Mammary epithelial cell (primary cell): ENCODE results near the gene SLC13A1.

ENCODE experiments used
- EZH2 ChIP-seq: IDR thresholded peaks from 2 replicates; pipeline ENCODE4 v1.6.1; 2012; ENCODE audit warnings: low read length, inconsistent platforms, borderline replicate concordance
- TF ChIP-seq, protein P1 (sequence below), 2 donors: IDR thresholded peaks in 1 of 2; conservative IDR thresholded peaks in 1 of 2; 2 replicates each; pipeline ENCODE4 v1.5.1; 2011 to 2012; ENCODE audit warnings: inconsistent platforms in 2 of 2, low read length in 2 of 2, mild to moderate bottlenecking in 2 of 2, control low read depth in 1 of 2, low read depth in 1 of 2; ENCODE audit not compliant: insufficient read depth in 1 of 2; ENCODE audit errors: extremely low read depth in 1 of 2

DNA sequence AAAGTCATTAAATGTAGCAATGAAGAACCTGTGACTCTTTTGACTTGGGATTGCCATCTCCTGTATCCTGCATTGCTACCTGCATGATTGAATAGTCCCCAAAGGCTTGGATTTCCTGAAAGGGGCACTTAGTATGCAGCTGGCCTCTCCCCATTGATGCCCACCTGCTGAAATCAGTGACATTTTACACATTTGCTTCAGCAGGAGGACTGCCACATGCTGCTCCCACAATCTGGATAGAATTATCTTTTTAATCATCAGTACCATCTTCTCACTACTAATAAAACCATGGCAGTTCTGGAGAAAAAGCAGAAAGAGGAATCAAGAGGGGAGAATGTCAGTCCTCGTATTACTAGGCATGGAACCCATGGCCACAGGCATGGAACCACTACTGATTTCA is 67.8 kb downstream of the SLC13A1 start:
- TF ChIP-seq, protein P1, sequence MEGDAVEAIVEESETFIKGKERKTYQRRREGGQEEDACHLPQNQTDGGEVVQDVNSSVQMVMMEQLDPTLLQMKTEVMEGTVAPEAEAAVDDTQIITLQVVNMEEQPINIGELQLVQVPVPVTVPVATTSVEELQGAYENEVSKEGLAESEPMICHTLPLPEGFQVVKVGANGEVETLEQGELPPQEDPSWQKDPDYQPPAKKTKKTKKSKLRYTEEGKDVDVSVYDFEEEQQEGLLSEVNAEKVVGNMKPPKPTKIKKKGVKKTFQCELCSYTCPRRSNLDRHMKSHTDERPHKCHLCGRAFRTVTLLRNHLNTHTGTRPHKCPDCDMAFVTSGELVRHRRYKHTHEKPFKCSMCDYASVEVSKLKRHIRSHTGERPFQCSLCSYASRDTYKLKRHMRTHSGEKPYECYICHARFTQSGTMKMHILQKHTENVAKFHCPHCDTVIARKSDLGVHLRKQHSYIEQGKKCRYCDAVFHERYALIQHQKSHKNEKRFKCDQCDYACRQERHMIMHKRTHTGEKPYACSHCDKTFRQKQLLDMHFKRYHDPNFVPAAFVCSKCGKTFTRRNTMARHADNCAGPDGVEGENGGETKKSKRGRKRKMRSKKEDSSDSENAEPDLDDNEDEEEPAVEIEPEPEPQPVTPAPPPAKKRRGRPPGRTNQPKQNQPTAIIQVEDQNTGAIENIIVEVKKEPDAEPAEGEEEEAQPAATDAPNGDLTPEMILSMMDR (conservative IDR thresholded peaks at IDR 0.05 in 1 of 2, IDR thresholded peaks at IDR 0.05 in 1 of 2; ENCODE audit: extremely low read depth in 1 of 2, insufficient read depth in 1 of 2, low read depth in 1 of 2, low read length in 2 of 2), result no peak
- TF ChIP-seq EZH2, result no peak
